ENCODE results near the gene TPRG1. TPM values are rescaled to one million over a fixed set of nuclear protein-coding genes. Genes with fewer than 3 reads are reported as not detected.

Gene TPRG1
- total and polyA plus RNA-seq, 2 of the 4 experiments (the other 2 are of a cell fraction) = 0.17 TPM; not detected in 1

- in situ Hi-C loops (cut with MboI; ENCODE audit: low sequenced_read_pairs) = loop anchor here (25.0 kb wide), 1 partner anchor 675 kb away; no protein-coding TSS in a partner anchor
Observed at GRCh38 chr3:189137416-189137815, 34.4 kb upstream of the TPRG1 start.

More at GRCh38 chr3:189137416-189137815, 34.4 kb upstream of the TPRG1 start:
- H4K91ac ChIP-seq (ENCODE audit: insufficient read depth, low read depth, low read length) = no peak overlapping the region
- no peak overlapping the region for H3K23ac ChIP-seq (ENCODE audit: low read depth, low read length)
- ATAC-seq (ENCODE audit: low read depth) (no peak), DNase-seq (no peak)
- H2AK9ac ChIP-seq (replicated peaks; ENCODE audit: low read depth, low read length, poor library complexity) = no peak overlapping the region
- no peak overlapping the region for H3K4me3 ChIP-seq (ENCODE audit: insufficient read depth, low read depth, low read length)
- H3K14ac ChIP-seq (replicated peaks; ENCODE audit: low read depth, low read length) = no peak overlapping the region
- no peak overlapping the region for H2BK120ac ChIP-seq (ENCODE audit: low read depth, low read length)
- H2AFZ ChIP-seq (replicated peaks; ENCODE audit: low read length, poor library complexity) = no peak overlapping the region
- H3K9me3 ChIP-seq (ENCODE audit: control insufficient read depth, insufficient read depth, low read length) = no peaks in the 10 kb centered on the region
- no peaks in the 10 kb centered on the region for H3K9me1 ChIP-seq (ENCODE audit: insufficient read depth, low read length)
- no CpG with 5 or more reads among the region's 4 CpGs for WGBS, 2 experiments (ENCODE audit: extremely low coverage in 2 of 2, insufficient read length in 1 of 2)
- H2BK15ac ChIP-seq (ENCODE audit: low read depth, low read length) = no peak overlapping the region
- H3K27me3 ChIP-seq (ENCODE audit: control insufficient read depth, insufficient read depth, low read length) = peaks cover 34% of the 10 kb centered on the region
- H3K79me1 ChIP-seq (ENCODE audit: low read depth in 1 of 2, low read length in 2 of 2) = no peaks in the 10 kb centered on the region
- no peaks in the 10 kb centered on the region for H4K20me1 ChIP-seq (ENCODE audit: insufficient read depth, low read length)
- ChIA-PET CTCF (interaction anchor here (1.4 to 1.5 kb wide), 2 partner anchors 11 to 182 kb away, joined by 3 to 7 read pairs; no protein-coding TSS in a partner anchor), POLR2A (ENCODE audit: unreplicated experiment) (no interaction called here)
- TF ChIP-seq, protein P1, sequence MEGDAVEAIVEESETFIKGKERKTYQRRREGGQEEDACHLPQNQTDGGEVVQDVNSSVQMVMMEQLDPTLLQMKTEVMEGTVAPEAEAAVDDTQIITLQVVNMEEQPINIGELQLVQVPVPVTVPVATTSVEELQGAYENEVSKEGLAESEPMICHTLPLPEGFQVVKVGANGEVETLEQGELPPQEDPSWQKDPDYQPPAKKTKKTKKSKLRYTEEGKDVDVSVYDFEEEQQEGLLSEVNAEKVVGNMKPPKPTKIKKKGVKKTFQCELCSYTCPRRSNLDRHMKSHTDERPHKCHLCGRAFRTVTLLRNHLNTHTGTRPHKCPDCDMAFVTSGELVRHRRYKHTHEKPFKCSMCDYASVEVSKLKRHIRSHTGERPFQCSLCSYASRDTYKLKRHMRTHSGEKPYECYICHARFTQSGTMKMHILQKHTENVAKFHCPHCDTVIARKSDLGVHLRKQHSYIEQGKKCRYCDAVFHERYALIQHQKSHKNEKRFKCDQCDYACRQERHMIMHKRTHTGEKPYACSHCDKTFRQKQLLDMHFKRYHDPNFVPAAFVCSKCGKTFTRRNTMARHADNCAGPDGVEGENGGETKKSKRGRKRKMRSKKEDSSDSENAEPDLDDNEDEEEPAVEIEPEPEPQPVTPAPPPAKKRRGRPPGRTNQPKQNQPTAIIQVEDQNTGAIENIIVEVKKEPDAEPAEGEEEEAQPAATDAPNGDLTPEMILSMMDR (conservative IDR thresholded peaks at IDR 0.05; ENCODE audit: low read depth, low read length) = no peak
- no peak for TF ChIP-seq USF2 (IDR thresholded peaks at IDR 0.05; ENCODE audit: low read depth, low read length)
- no peak for TF ChIP-seq NFE2L2 (IDR thresholded peaks at IDR 0.05; ENCODE audit: low read depth, low read length)
- no peak for TF ChIP-seq RAD21 (IDR thresholded peaks at IDR 0.05; ENCODE audit: low read length)
- no peak for TF ChIP-seq CHD1 (IDR thresholded peaks at IDR 0.05; ENCODE audit: low read depth, low read length)
- TF ChIP-seq FOS (IDR thresholded peaks at IDR 0.05; ENCODE audit: low read depth, low read length) = no peak
- no peak for TF ChIP-seq MXI1 (IDR thresholded peaks at IDR 0.05; ENCODE audit: borderline replicate concordance, low read depth, low read length)
- TF ChIP-seq RFX5 (IDR thresholded peaks at IDR 0.05; ENCODE audit: low read depth, low read length) = no peak
- TF ChIP-seq ELK1 (IDR thresholded peaks at IDR 0.05; ENCODE audit: borderline replicate concordance, low read depth, low read length) = no peak
- no peak for TF ChIP-seq CEBPB (IDR thresholded peaks at IDR 0.05; ENCODE audit: low read depth, low read length)
- TF ChIP-seq RCOR1 (IDR thresholded peaks at IDR 0.05; ENCODE audit: insufficient replicate concordance, low read length) = no peak
- TF ChIP-seq SMC3 (IDR thresholded peaks at IDR 0.05; ENCODE audit: low read depth, low read length) = no peak
- TF ChIP-seq MAFK (IDR thresholded peaks at IDR 0.05; ENCODE audit: low read depth, low read length) = no peak
- intact Hi-C loops (cut with micrococcal nuclease) (no loop called here), dilution Hi-C loops (cut with HindIII; ENCODE audit: low sequenced_read_pairs, unreplicated experiment) (no loop called here)
- H2BK20ac ChIP-seq (ENCODE audit: low read depth, low read length) = no peak overlapping the region
- BruUV-seq (replicated peaks) = no TSS peak
- H3K56ac ChIP-seq (ENCODE audit: extremely low read depth, insufficient read depth, low read length) = no peak overlapping the region
- no peak overlapping the region for H2AK5ac ChIP-seq (ENCODE audit: low read depth, low read length)
- no peak overlapping the region for H4K5ac ChIP-seq (ENCODE audit: low read depth, low read length)
- no peak overlapping the region for H3K9ac ChIP-seq (ENCODE audit: low read depth, low read length)
- no peak overlapping the region for H3K18ac ChIP-seq (ENCODE audit: low read depth, low read length)
- no peak overlapping the region for H3K4ac ChIP-seq (ENCODE audit: low read depth, low read length)
- no peak overlapping the region for H4K8ac ChIP-seq (ENCODE audit: low read depth in 2 of 2, low read length in 2 of 2)
- no peak overlapping the region for H3K4me2 ChIP-seq (ENCODE audit: low read depth, low read length)
- H3K27ac ChIP-seq (ENCODE audit: insufficient read depth, low read length) = no peak overlapping the region
- H3K36me3 ChIP-seq (ENCODE audit: control insufficient read depth, insufficient read depth, low read length) = no peaks in the 10 kb centered on the region
- H2BK5ac ChIP-seq (ENCODE audit: low read depth, low read length, poor library complexity, severe bottlenecking) = no peak overlapping the region
- peaks cover 2% of the 10 kb centered on the region; the same call in 1 of the 2 replicates for H3K4me1 ChIP-seq (ENCODE audit: control insufficient read depth, insufficient read depth, low read length)
